Measurements from ENCODE around the gene GOT1.

DNA sequence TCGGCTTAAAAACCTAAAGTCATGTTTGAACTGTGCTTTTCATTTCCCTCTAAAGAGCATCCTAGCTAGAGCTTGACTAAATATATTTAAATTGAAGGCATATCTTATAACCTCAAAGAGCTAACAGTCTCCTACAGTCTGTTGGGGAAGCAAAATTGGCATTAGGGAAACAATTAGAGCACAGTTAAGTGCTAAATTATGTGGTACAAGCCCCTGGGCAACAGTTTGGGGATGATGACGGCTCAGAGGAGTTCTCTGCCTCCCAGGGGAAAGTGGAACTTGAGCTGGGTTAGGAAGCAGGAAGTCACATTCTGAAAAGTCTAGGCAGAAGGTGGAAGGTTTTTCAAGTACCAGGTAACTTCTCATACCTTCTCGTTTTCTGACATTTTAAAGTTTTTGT, 18.6 kb upstream of the GOT1 start:
- TF ChIP-seq, protein P1, sequence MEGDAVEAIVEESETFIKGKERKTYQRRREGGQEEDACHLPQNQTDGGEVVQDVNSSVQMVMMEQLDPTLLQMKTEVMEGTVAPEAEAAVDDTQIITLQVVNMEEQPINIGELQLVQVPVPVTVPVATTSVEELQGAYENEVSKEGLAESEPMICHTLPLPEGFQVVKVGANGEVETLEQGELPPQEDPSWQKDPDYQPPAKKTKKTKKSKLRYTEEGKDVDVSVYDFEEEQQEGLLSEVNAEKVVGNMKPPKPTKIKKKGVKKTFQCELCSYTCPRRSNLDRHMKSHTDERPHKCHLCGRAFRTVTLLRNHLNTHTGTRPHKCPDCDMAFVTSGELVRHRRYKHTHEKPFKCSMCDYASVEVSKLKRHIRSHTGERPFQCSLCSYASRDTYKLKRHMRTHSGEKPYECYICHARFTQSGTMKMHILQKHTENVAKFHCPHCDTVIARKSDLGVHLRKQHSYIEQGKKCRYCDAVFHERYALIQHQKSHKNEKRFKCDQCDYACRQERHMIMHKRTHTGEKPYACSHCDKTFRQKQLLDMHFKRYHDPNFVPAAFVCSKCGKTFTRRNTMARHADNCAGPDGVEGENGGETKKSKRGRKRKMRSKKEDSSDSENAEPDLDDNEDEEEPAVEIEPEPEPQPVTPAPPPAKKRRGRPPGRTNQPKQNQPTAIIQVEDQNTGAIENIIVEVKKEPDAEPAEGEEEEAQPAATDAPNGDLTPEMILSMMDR (IDR thresholded peaks at IDR 0.05; ENCODE audit: control extremely low read depth in 1 of 3, insufficient read depth in 1 of 3, low read depth in 1 of 3, low read length in 3 of 3): no peak
- TF ChIP-seq YY1 (IDR thresholded peaks at IDR 0.05; ENCODE audit: low read depth, low read length): no peak

Data from H1 (cell line).